ENCODE data around the gene HDAC9.

The HDAC9 gene

DNA sequence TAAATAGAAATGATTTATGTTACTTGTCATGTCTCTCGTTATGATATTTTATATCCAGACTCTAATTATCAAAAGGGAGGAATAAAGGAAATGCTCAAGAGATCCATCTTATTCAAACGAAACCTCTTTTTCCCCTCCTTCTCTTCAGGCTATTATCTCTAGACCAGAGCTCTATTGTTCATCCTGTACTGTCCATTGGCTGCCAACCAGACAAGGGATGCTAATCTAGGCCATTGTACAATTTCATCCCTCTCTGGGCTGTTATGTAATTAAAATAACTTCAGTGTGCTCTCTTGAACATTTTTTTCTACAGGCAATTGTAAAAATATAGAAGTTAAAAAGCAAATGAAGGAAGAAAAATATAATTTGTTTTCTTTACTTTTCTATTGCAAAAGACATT lies 220.4 kb downstream of the HDAC9 start:
- TF ChIP-seq GLI2 (tag by site-specific recombination; IDR thresholded peaks at IDR 0.05; ENCODE audit: borderline replicate concordance, low read depth): no peak
- TF ChIP-seq ZNF792 (tag by site-specific recombination; IDR thresholded peaks at IDR 0.05): no peak
- TF ChIP-seq GLIS1 (tag by site-specific recombination; IDR thresholded peaks at IDR 0.05): no peak
- no peak for TF ChIP-seq ZNF501 (tag by site-specific recombination; IDR thresholded peaks at IDR 0.05)
- TF ChIP-seq ZNF26 (tag by site-specific recombination; IDR thresholded peaks at IDR 0.05): no peak
- TF ChIP-seq ZNF555 (tag by site-specific recombination; conservative IDR thresholded peaks at IDR 0.05): no peak
- TF ChIP-seq ZFHX2 (tag by site-specific recombination; conservative IDR thresholded peaks at IDR 0.05): no peak
- no peak for TF ChIP-seq ZNF114 (tag by site-specific recombination; IDR thresholded peaks at IDR 0.05)
- no peak for TF ChIP-seq ZNF558 (tag by site-specific recombination; IDR thresholded peaks at IDR 0.05)
- TF ChIP-seq ZNF677 (tag by site-specific recombination; IDR thresholded peaks at IDR 0.05): no peak
- TF ChIP-seq ZNF488 (tag by site-specific recombination; IDR thresholded peaks at IDR 0.05): no peak
- no peak for TF ChIP-seq ZNF155 (tag by site-specific recombination; IDR thresholded peaks at IDR 0.05)
- no peak overlapping the region for H3K27ac ChIP-seq (ENCODE audit: extremely low read depth, low read depth, low read length)
- no peak overlapping the region for H3K4me3 ChIP-seq (ENCODE audit: low read depth, low read length)
- ChIA-PET CTCF (no interaction called here), POLR2A (no interaction called here)
- H3K36me3 ChIP-seq (ENCODE audit: control insufficient read depth in 2 of 2, insufficient read depth in 1 of 2, low read length in 2 of 2): no peaks in the 10 kb centered on the region
- H3K4me1 ChIP-seq (ENCODE audit: control insufficient read depth, insufficient read depth, low read length): no peaks in the 10 kb centered on the region
- H3K9me3 ChIP-seq (ENCODE audit: control insufficient read depth, insufficient read depth, low read depth, low read length): no peaks in the 10 kb centered on the region

- Histone ChIP-seq H3K4me1 (ENCODE audit: control insufficient read depth, insufficient read depth, low read length) (no peaks in the 10 kb centered on the region), H3K27ac (ENCODE audit: extremely low read depth, low read depth, low read length) (no peak overlapping the region), H3K9me3 (ENCODE audit: control insufficient read depth, insufficient read depth, low read depth, low read length) (no peaks in the 10 kb centered on the region), H3K4me3 (ENCODE audit: low read depth, low read length) (no peak overlapping the region), H3K36me3 (ENCODE audit: control insufficient read depth in 2 of 2, insufficient read depth in 1 of 2, low read length in 2 of 2) (no peaks in the 10 kb centered on the region)
- CTCF ChIA-PET: no interaction called here
- POLR2A ChIA-PET: no interaction called here
- TF ChIP-seq ZBTB17 (tag by site-specific recombination; IDR thresholded peaks at IDR 0.05) (no peak), KLF16 (tag by site-specific recombination; IDR thresholded peaks at IDR 0.05) (no peak), KLF10 (tag by site-specific recombination; IDR thresholded peaks at IDR 0.05) (no peak), RBAK (tag by site-specific recombination; IDR thresholded peaks at IDR 0.05) (no peak), ZSCAN18 (tag by site-specific recombination; IDR thresholded peaks at IDR 0.05) (no peak), ZNF2 (tag by site-specific recombination; IDR thresholded peaks at IDR 0.05) (no peak), ZNF121 (tag by site-specific recombination; IDR thresholded peaks at IDR 0.05) (no peak), ZNF518A (tag by site-specific recombination; conservative IDR thresholded peaks at IDR 0.05; ENCODE audit: low read depth) (no peak), ZNF521 (tag by site-specific recombination; IDR thresholded peaks at IDR 0.05) (no peak), HIC1 (tag by site-specific recombination; IDR thresholded peaks at IDR 0.05) (no peak), ZNF175 (tag by site-specific recombination; IDR thresholded peaks at IDR 0.05) (no peak), ZNF658 (tag by site-specific recombination; IDR thresholded peaks at IDR 0.05) (no peak), ZNF645 (tag by site-specific recombination; IDR thresholded peaks at IDR 0.05) (no peak), HOXC10 (CRISPR knock-in tag; IDR thresholded peaks at IDR 0.05) (no peak)
Measured at GRCh38 chr7:18721429-18721828, 225.9 kb downstream of the HDAC9 start.
